HCT116 (cell line): ENCODE data around the gene RANBP17. TPM values are rescaled to one million over a fixed set of nuclear protein-coding genes. Genes with fewer than 3 reads are reported as not detected.

Experiments
- ATAC-seq: fragments of 200-7000 bp; cut with Tn5 transposase; 2 replicates; pipeline ENCODE4 v1.9.1; 2020; ENCODE audit warnings: mild to moderate bottlenecking, moderate library complexity
- BruUV-seq: library from RNA; stranded (reverse); fragments of 400-500 nt; replicated peaks from 2 replicates; lab custom pipeline; 2021; lab: Mats Ljungman, UMichigan
- CTCF ChIA-PET: fragments of 300-600 bp; sonication (Branson Sonifier 250); formaldehyde crosslinking; loops from one replicate; lab custom pipeline; 2021; ENCODE audit warnings: antibody characterized with exemption; lab: Charles Lee
- POLR2A ChIA-PET: fragments of 300-600, 350-600 bp; sonication (Branson Sonifier 250); formaldehyde crosslinking; loops from one replicate; lab custom pipeline; 2021; ENCODE audit warnings: antibody characterized with exemption; lab: Charles Lee
- RAD21 ChIA-PET, 2 experiments: fragments of 300-600 bp; sonication (Branson Sonifier 250); formaldehyde crosslinking; loops; one replicate each; lab custom pipeline; 2023; ENCODE audit warnings: low total read pairs in 2 of 2; ENCODE audit not compliant: uncharacterized antibody in 2 of 2, unreplicated experiment in 2 of 2, low non-redundant PET in 1 of 2; lab: Charles Lee
- DNase-seq: peaks from one replicate; pipeline ENCODE4 v3.0.0-alpha.2; 2010; ENCODE audit warnings: low read depth, low spot score
- H2AFZ ChIP-seq: fragments of 200-600 bp; shearing (Covaris generic), sonication (generic); 2 replicates; pipeline ENCODE4 v1.6.1; 2017; ENCODE audit warnings: low read depth, mixed run types, mixed read lengths, antibody characterized with exemption, low read length; ENCODE audit not compliant: poor library complexity, severe bottlenecking
- H3K27ac ChIP-seq: 2 replicates; pipeline ENCODE4 v1.5.1; 2012; ENCODE audit warnings: low read depth, low read length
- H3K27me3 ChIP-seq: fragments of 200-600 bp; sonication (generic); 2 replicates; pipeline ENCODE4 v1.6.1; 2016; ENCODE audit warnings: mixed run types, low read length, mixed read lengths; ENCODE audit not compliant: insufficient read depth
- H3K36me3 ChIP-seq, 2 experiments: fragments of 200-500 bp in 1 of 2; fragments of 200-600 bp in 1 of 2; sonication (Bioruptor generic) in 1 of 2; sonication (generic) in 1 of 2; 2 replicates each; pipeline versions ENCODE4 v1.5.1 to v1.6.1; 2014 to 2016; ENCODE audit warnings: low read length in 2 of 2, inconsistent platforms in 1 of 2, mixed read lengths in 1 of 2, mixed run types in 1 of 2; ENCODE audit not compliant: insufficient read depth in 2 of 2, control insufficient read depth in 1 of 2
- H3K4me1 ChIP-seq, 2 experiments: fragments of 200-600 bp in 1 of 2; sonication (generic) in 1 of 2; 2 replicates each; pipeline versions ENCODE4 v1.5.1 to v1.6.1; 2012 to 2017; ENCODE audit warnings: low read length in 2 of 2, inconsistent platforms in 1 of 2, mild to moderate bottlenecking in 1 of 2, mixed read lengths in 1 of 2, mixed run types in 1 of 2, moderate library complexity in 1 of 2; ENCODE audit not compliant: insufficient read depth in 2 of 2, control insufficient read depth in 1 of 2
- H3K4me2 ChIP-seq: fragments of 200-600 bp; sonication (generic); 2 replicates; pipeline ENCODE4 v1.6.1; 2017; ENCODE audit warnings: mixed run types, low read length, mixed read lengths
- H3K4me3 ChIP-seq, 2 experiments: fragments of 200-600 bp in 1 of 2; sonication (generic) in 1 of 2; replicated peaks in 1 of 2; 2 replicates each; pipeline ENCODE4 v1.5.1; 2011 to 2016; ENCODE audit warnings: low read length in 2 of 2, control low read depth in 1 of 2, low read depth in 1 of 2, mild to moderate bottlenecking in 1 of 2, mixed read lengths in 1 of 2, mixed run types in 1 of 2
- H3K79me2 ChIP-seq: fragments of 200-600 bp; sonication (generic); 2 replicates; pipeline ENCODE4 v1.6.1; 2017; ENCODE audit warnings: mild to moderate bottlenecking, mixed run types, low read length, moderate library complexity, mixed read lengths; ENCODE audit not compliant: insufficient read depth
- H3K9ac ChIP-seq: fragments of 200-600 bp; sonication (generic); 2 replicates; pipeline ENCODE4 v1.6.1; 2016; ENCODE audit warnings: low read length, mixed read lengths
- H3K9me2 ChIP-seq: fragments of 200-600 bp; sonication (generic), shearing (Covaris generic); 2 replicates; pipeline ENCODE4 v1.6.1; 2017; ENCODE audit warnings: mixed run types, mild to moderate bottlenecking, moderate library complexity; ENCODE audit not compliant: insufficient read depth
- H3K9me3 ChIP-seq, 2 experiments: fragments of 200-500 bp in 1 of 2; fragments of 200-600 bp in 1 of 2; sonication (Bioruptor generic) in 1 of 2; sonication (generic) in 1 of 2; 2 replicates each; pipeline ENCODE4 v1.6.1; 2014 to 2017; ENCODE audit warnings: low read length in 2 of 2, mixed read lengths in 2 of 2, inconsistent platforms in 1 of 2, low read depth in 1 of 2, mild to moderate bottlenecking in 1 of 2, mixed run types in 1 of 2, moderate library complexity in 1 of 2; ENCODE audit not compliant: control insufficient read depth in 1 of 2, insufficient read depth in 1 of 2
- H4K20me1 ChIP-seq: fragments of 200-600 bp; sonication (generic), shearing (Covaris generic); 2 replicates; pipeline ENCODE4 v1.6.1; 2017; ENCODE audit warnings: mixed run types, mild to moderate bottlenecking, moderate library complexity; ENCODE audit not compliant: insufficient read depth
- EZH2phosphoT487 ChIP-seq: fragments of 200-600 bp; IDR thresholded peaks from 2 replicates; pipeline ENCODE4 v1.6.1; 2018; ENCODE audit warnings: antibody characterized with exemption, borderline replicate concordance
- JUND ChIP-seq: IDR thresholded peaks from 2 replicates; pipeline ENCODE4 v1.6.1; 2012
- MAX ChIP-seq: IDR thresholded peaks from 2 replicates; pipeline ENCODE4 v1.6.1; 2012
- ZNF274 ChIP-seq: fragments of 200-500 bp; sonication (Bioruptor generic); IDR thresholded peaks from 2 replicates; pipeline ENCODE4 v1.6.1; 2014; ENCODE audit warnings: mild to moderate bottlenecking, low read depth, low read length, inconsistent platforms
- intact Hi-C: fragments of 100-400 bp; cut with micrococcal nuclease; formaldehyde crosslinking; loops from 2 replicates; pipeline ENCODE4 v1.10.0; 2022
- total RNA-seq: library from RNA; stranded (reverse); gene quantifications from one replicate; pipeline ENCODE4 v1.2.1, GENCODE V29; 2021; ENCODE audit not compliant: unreplicated experiment
- TF ChIP-seq, protein P1 (sequence below): IDR thresholded peaks from 2 replicates; pipeline ENCODE4 v1.6.1; 2011; ENCODE audit warnings: mild to moderate bottlenecking, low read length, moderate library complexity; ENCODE audit not compliant: insufficient replicate concordance; ENCODE audit errors: extremely low read depth

RANBP17 gene
- total RNA-seq, 1 experiment from 2014 or later, result 18.2 TPM

GRCh38 chr5:171139227-171139626 lies 277.4 kb downstream of the RANBP17 start:
- Histone ChIP-seq H3K9ac (no peak overlapping the region), H3K27ac (no peak overlapping the region), H3K27me3 (no peaks in the 10 kb centered on the region), H3K4me3 (no peak overlapping the region), H3K4me1 (no peaks in the 10 kb centered on the region), H3K36me3 (no peaks in the 10 kb centered on the region), H3K79me2 (no peaks in the 10 kb centered on the region), H4K20me1 (no peaks in the 10 kb centered on the region), H3K4me2 (no peak overlapping the region), H3K9me3 (no peaks in the 10 kb centered on the region), H2AFZ (no peak overlapping the region), H3K9me2 (no peaks in the 10 kb centered on the region)
- ChIA-PET CTCF (no interaction called here), POLR2A (no interaction called here), RAD21 (no interaction called here)
- DNase-seq, result no peak
- TF ChIP-seq, protein P1, sequence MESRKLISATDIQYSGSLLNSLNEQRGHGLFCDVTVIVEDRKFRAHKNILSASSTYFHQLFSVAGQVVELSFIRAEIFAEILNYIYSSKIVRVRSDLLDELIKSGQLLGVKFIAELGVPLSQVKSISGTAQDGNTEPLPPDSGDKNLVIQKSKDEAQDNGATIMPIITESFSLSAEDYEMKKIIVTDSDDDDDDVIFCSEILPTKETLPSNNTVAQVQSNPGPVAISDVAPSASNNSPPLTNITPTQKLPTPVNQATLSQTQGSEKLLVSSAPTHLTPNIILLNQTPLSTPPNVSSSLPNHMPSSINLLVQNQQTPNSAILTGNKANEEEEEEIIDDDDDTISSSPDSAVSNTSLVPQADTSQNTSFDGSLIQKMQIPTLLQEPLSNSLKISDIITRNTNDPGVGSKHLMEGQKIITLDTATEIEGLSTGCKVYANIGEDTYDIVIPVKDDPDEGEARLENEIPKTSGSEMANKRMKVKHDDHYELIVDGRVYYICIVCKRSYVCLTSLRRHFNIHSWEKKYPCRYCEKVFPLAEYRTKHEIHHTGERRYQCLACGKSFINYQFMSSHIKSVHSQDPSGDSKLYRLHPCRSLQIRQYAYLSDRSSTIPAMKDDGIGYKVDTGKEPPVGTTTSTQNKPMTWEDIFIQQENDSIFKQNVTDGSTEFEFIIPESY, result no peak
- TF ChIP-seq ZNF274 (no peak), MAX (no peak)
- intact Hi-C loops, result no loop called here
- BruUV-seq, result no TSS peak
- no peak for ATAC-seq

GRCh38 chr5:171142617-171143016 lies 280.8 kb downstream of the RANBP17 start:
- no peaks in the 10 kb centered on the region for H3K9me2 ChIP-seq
- RAD21 ChIA-PET, result no interaction called here
- H3K4me2 ChIP-seq, result no peak overlapping the region
- no peaks in the 10 kb centered on the region for H3K9me3 ChIP-seq
- ATAC-seq, result no peak
- no peaks in the 10 kb centered on the region for H3K79me2 ChIP-seq
- POLR2A ChIA-PET, result no interaction called here
- H3K36me3 ChIP-seq, result no peaks in the 10 kb centered on the region
- DNase-seq, result no peak
- H3K4me1 ChIP-seq, result no peaks in the 10 kb centered on the region
- TF ChIP-seq JUND, result no peak
- TF ChIP-seq EZH2phosphoT487, result no peak
- no peak overlapping the region for H3K4me3 ChIP-seq
- H4K20me1 ChIP-seq, result no peaks in the 10 kb centered on the region
- CTCF ChIA-PET, result no interaction called here
- H2AFZ ChIP-seq, result no peak overlapping the region
- no peak overlapping the region for H3K9ac ChIP-seq
- no peak overlapping the region for H3K27ac ChIP-seq
- no peaks in the 10 kb centered on the region for H3K27me3 ChIP-seq
- intact Hi-C loops, result no loop called here
- no TSS peak for BruUV-seq
